Activated naive CD4-positive, alpha-beta T cell treated with Interleukin-2 at 50 U/mL for 16 hours (primary cell): ENCODE measurements around the gene SOX5.
"Not testable (repeated sequence)": the region's sequence is repeated elsewhere in the genome, so short reads cannot be mapped to it uniquely, and the experiment has no call there.

Experiments
- DNase-seq: peaks from one replicate; pipeline ENCODE4 v3.0.0-alpha.2; 2020

SOX5 gene

DNA sequence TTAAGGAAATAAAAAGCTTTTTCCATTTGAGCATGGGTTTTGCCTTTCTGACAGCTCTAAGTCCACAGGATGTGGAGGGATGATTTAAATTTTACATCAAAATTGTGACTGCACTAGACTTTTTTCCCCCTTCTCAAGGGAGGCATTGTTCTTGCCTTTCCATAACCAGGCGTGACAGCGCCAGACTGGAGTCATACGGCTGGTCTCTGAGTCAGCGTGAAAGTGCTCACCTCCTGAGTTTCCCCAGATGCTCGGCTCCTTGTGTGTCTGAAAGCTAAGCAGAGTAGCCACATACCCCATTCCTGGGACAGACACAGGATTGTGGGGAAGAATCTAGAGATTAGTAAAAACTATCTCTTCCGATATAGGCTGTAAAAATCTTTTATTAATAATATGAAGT, 43.1 kb downstream of the SOX5 start:
- no peak for DNase-seq

DNA sequence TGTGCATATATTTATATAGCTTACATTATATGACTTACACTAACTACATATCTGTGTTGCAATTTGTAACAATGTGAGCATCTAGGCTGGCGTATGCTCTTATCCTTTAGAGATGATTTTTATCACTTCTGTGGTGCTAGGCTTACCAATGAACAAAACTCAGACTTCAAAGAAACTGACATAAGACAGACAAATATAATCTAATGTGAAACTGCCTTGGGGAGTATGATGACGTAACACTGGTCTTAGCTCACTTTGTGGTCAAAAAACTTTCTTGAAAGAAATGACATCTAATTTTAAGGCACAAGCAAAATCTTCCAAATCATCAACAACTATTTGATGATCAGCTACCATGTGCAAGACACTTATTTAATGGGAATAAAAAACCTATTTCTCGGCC, 50.0 kb downstream of the SOX5 start:
- no peak for DNase-seq

- no peak for DNase-seq
These were observed 51.3 kb downstream of the SOX5 start for GRCh38 chr12:23898121-23898520.

- DNase-seq, result no peak
These were observed 53.7 kb downstream of the SOX5 start for GRCh38 chr12:23895792-23896218.

- DNase-seq, result no peak
These were observed 55.9 kb downstream of the SOX5 start for GRCh38 chr12:23893611-23894010.

- DNase-seq, result no peak
These were observed 58.4 kb downstream of the SOX5 start for GRCh38 chr12:23891115-23891514.

- DNase-seq, result no peak
These were observed 60.4 kb downstream of the SOX5 start for GRCh38 chr12:23889069-23889440.

DNA sequence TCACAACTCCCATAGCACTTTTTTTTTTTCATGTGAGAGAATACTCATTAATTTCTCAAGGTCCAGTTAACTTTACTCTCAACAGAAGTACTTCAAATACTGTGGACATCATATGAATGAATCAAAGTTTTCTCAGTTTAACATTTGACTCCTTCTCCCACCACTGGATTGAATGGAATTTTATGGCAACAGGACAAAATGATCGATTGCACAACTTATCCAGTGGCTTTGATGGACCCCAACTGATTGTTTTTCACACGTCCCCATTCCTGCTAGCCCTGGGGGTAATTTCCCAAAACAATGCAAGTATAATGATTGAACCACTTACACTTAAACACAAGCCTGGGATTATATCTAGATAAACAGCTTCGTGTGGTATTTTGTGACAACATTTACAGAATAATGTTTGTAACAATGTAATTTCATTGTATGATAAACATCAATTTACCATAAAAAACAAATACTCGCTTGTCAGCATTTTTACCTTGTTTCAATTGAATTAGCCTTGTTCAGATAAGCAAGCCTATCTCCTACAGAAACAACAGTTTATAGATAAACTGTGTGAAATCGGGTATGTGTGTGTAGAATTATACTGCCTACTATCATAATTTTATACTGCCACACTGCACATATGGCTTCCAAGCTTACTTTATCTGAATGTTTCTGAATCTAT, 60.9 kb downstream of the SOX5 start:
- no peak for DNase-seq

DNA sequence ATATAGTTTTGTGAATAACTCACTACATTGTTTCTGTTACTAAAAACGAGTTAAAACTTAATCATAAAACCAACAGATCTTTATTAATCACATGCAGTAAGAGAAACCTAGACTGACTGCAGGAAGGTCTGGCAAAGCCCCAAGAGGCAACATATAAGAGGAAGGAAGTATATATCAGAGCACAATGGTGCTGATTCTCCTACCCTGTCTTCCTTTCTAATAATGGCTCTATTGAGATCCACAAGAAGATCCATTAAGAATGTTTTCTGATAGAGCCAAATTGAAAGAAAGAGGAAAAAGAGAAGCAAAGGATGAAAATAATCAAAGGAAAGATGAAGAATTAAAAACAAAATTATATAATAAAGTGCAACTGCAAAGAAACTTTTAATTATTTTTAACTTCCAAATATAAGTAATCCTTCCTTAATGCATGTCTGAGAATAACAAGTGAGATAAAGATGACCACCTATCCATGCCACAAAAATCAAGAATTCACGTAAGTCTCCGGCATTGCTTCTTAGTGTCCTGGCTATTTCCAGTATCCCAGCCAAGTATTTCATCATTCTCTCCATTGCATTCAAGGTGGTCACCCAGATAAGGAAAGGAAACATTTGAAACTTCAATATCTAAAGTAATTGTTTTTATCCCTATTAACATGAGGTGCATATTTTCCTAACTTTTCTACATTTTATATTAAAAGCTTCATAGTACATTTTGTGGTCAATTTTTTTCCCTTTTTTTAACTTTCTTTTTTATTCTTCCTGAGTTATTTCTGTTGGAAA, 62.2 kb downstream of the SOX5 start:
- no peak for DNase-seq

DNA sequence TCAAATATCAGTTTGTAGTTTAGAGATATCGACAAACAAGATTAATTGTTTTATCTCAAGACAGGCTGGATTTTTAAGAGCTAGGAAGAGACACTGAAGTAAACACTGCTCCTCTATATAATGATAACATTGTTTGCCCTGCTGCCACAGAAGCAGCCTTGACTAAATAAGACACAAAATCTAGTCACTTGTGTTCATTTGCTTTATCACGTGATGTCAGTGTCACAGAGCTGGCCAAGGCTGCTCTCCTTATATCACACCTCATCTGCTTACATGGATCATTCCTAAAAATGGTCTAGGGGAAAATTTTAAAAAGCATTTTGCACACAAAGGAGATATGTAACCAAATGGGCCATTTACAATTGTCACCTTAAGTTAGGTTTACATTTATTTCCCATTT, 64.1 kb downstream of the SOX5 start:
- no peak for DNase-seq

DNA sequence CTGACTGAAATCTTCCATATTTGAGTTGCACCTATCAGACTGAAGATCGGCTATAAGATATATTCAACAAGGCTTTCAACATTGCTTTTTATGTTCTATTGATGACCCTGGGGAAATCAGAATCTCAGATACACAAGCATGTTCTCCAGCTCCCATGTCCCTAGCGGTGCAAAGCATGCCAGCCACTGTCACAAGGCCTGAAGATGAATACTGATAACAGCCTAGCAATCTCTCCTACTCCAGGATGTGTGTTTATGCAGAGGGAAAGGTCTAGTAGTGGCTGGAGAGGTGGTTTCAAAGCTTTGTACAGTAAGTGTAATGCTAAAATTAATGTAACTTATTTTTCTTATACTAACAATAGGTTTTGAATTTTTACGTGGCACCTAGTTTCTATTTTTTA, 64.6 kb downstream of the SOX5 start:
- DNase-seq, result no peak

DNA sequence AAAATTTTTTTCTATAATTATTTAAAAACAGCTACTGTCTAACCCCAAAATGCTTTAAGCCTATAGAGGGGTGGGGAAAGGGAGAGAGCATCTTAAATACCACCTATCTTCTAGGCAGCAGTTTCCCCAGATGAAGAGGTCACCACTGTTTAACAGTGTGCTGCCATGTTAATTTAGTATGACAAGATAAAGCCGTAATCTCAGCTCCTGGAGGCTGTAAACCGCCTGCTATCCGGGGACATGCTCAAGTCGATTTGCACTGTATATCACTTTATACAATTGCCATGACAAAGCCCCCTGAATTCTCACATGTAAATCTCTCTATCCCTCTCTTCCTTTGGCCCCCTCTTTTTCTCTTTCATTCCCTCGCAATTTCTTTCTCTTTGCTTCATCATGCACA, 68.5 kb downstream of the SOX5 start:
- no peak for DNase-seq

- DNase-seq, result not testable (repeated sequence)
These were observed 72.9 kb downstream of the SOX5 start for GRCh38 chr12:23876618-23877017.

GRCh38 chr12:23867794-23868193, 81.7 kb downstream of the SOX5 start:
- no peak for DNase-seq

GRCh38 chr12:23862701-23863100, 86.8 kb downstream of the SOX5 start:
- no peak for DNase-seq

- DNase-seq, result no peak
These were observed 89.5 kb downstream of the SOX5 start for GRCh38 chr12:23860019-23860418.

GRCh38 chr12:23857178-23857577, 92.3 kb downstream of the SOX5 start:
- no peak for DNase-seq

DNA sequence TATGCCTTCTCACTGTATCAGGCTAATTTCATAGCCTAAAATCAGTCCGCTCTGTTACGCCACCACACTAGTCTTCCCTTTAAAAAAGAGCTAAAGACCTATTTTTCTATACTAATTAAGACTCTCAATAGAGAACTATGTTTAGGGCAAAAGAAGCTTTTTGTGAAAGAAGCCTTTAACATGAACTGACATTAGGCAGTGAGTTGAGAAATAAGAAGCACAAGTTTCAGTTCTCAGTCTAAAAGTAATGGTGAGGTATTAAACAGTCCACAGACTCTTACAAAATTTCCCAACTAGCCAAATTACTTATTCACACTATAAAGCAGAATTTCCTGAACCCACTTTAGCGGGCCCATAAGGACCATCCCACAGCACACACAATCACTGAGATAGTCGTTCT, 93.7 kb downstream of the SOX5 start:
- DNase-seq, result no peak

DNA sequence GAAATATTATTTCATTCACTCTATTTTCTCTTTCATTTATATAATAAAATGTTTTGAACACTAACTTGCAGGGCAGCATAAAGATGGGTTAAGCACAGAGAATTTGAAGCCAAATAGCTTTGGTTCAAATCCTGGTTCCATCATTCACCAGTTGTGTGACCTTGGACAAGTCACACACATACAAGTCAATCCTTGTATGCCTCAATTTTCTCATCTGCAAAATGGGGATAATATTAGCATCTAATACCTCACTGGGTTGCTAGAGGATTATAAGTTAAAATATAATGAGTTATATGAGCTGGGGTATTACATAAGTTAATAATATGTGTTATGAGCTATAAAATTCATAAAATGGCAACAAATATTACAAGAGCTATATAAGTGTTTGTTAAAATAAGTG, 94.9 kb downstream of the SOX5 start:
- no peak for DNase-seq

DNA sequence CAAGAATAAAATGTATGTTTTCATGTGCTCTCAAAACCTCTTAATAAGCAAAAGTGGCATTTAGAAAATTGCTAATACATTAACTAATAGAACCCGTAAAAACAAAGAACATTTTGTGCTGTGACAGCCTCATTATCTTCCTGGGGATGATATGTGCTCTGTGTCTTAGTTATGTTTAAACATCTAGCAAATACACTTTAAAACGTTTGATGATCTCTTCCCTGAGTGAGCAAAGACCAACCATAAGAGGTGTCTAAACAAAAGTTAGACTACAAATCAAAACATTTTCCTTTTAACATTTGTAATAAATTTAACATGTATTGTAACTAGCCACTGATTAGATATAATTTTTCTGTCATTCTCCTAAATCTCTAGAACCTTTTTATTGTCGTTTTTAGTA, 95.8 kb downstream of the SOX5 start:
- DNase-seq, result no peak

DNA sequence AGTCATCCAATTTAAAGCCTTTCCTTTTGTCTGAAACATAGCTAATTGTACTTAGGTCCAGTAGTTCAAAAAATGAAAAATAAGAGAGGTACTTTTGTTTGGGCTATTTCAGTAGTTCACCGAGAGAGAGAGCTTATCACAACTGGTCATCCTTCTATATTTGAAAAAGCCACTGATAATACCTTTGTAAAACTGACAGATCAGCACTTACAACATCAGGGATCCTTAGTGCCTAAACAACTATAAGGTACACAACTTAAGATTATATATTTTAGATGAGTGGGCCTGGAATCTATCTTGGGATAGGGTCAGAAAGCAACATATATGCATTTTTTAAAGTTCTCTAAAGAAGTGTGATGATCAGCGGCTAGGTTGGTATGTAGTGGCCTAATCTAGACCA, 97.9 kb downstream of the SOX5 start:
- DNase-seq, result no peak

DNA sequence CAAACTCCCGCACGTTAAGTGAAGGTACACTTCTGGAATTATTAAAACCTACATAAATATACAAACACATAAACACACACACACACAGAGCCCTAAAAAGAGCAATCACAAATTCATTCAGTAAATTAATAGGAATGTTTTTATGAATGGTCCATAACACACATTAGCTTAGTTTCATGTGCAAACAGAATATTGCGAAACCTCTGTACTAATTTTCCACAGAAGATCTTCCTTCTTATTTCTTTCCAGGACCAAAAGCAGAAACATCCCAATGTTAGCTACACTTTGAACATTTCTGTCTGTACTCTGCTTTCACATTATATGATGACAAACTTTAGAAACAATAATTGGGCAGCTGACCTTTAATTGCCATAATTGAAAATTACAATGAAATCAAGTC, 101.6 kb downstream of the SOX5 start:
- DNase-seq, result no peak

GRCh38 chr12:23843958-23844357, 105.5 kb downstream of the SOX5 start:
- DNase-seq, result no peak

DNA sequence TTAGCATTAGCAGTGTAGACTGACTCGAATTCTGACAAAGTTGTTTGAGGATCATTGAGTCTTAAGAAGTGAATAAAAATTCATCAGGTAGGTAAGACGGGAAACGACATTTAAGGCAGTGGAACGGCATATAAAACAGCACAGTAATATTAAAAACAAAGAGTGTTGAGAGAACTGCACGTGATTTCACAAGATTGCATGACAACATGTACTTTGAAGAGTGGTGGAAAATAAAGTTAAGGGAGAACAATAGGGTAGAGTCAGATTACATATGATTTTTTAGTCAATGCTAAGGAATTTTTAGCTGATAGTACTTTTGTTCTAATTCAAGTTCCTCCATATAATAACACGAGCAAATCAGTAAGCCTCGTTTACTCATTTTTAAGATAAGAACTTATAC, 115.4 kb downstream of the SOX5 start:
- no peak for DNase-seq

DNA sequence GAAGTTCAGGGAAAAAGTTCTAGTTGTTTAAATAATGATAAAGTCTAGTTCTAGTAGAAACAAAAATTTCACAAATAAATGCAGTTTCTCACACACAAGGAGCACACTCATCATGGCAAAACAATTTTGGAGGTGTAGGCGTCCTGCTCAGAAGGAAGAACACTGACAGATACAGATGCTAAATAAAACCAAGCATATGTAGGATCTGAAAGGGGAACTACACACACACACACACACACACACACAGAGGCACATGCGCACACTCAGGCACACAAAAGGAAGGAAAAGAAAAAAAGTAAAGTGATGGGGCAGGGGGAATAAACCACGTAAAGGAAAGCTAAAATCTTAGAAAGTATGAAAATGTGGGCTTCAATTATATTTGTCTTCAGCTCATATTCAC, 117.7 kb downstream of the SOX5 start:
- no peak for DNase-seq
